GM12878 (cell line): ENCODE results near the gene ERP27.

Experiments
- ETV6 ChIP-seq, 2 experiments: fragments of 450-650 bp in 1 of 2; IDR thresholded peaks in 1 of 2; conservative IDR thresholded peaks in 1 of 2; 2 replicates each; pipeline ENCODE4 v1.6.1; 2014; ENCODE audit warnings: antibody characterized with exemption in 1 of 2, borderline replicate concordance in 1 of 2, low read depth in 1 of 2, mild to moderate bottlenecking in 1 of 2, moderate library complexity in 1 of 2
- MXI1 ChIP-seq: fragments of 150-350 bp; IDR thresholded peaks from 2 replicates; pipeline ENCODE4 v1.6.1; 2011; ENCODE audit warnings: low read depth, mild to moderate bottlenecking, inconsistent platforms, low read length, improper control_type of control experiment
- POLR2A ChIP-seq: IDR thresholded peaks from 2 replicates; pipeline ENCODE4 v1.6.1; 2011; ENCODE audit warnings: low read depth, mild to moderate bottlenecking, low read length

DNA sequence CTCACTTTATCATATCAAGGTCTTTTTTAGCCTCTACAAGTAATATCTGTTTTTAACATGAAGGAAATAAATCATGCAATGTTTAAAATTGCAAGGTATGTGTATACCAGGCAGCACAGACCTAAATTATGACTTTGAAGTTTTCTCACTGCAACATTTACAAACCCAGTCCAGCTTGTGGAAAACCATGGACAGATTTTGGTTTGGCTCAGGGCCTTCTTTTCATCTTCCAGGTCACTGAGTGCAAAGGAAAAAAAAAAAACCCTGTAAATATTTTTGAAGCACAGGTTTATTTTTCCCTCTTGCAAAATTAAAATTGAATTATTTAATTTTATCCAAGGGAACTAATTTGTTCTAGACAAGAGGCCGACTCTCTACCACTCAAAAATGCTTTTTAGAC lies 66.5 kb downstream of the ERP27 start:
- no peak for TF ChIP-seq POLR2A
- no peak for TF ChIP-seq MXI1
- TF ChIP-seq ETV6 (conservative IDR thresholded peaks at IDR 0.05 in 1 of 2, IDR thresholded peaks at IDR 0.05 in 1 of 2; ENCODE audit: borderline replicate concordance in 1 of 2, low read depth in 1 of 2), result no peak
